Stimulated activated CD8-positive, alpha-beta memory T cell treated with anti-CD3 and anti-CD28 coated beads, Interleukin-4, amount 100 ng/mL, for 1 hour (primary cell): Measurements from ENCODE around the gene GFRA3.
"Not testable (repeated sequence)": the region's sequence is repeated elsewhere in the genome, so short reads cannot be mapped to it uniquely, and the experiment has no call there.

ENCODE experiments used
- DNase-seq, 2 donors: peaks; one replicate each; pipeline ENCODE4 v3.0.0-alpha.2; 2020; ENCODE audit warnings: low read depth in 2 of 2, low spot score in 1 of 2

Gene GFRA3

GRCh38 chr5:138274189-138274853 is at the start of gene GFRA3:
Gene GFRA3 (minus strand): TSS chr5:138274621. CDS start chr5:138274424, 197 bp downstream.
- DNase-seq: no peak

- DNase-seq: not testable (repeated sequence)
Measured at GRCh38 chr5:138318211-138318610, 43.8 kb upstream of the GFRA3 start.

- DNase-seq: no peak
Measured at GRCh38 chr5:138316355-138316754, 41.9 kb upstream of the GFRA3 start.

- no peak for DNase-seq
Measured at GRCh38 chr5:138315751-138316278, 41.4 kb upstream of the GFRA3 start.

- DNase-seq: no peak
Measured at GRCh38 chr5:138305797-138306196, 31.4 kb upstream of the GFRA3 start.

- no peak for DNase-seq
Measured at GRCh38 chr5:138303372-138303771, 29.0 kb upstream of the GFRA3 start.

GRCh38 chr5:138289296-138289695 is 14.9 kb upstream of the GFRA3 start:
- no peak for DNase-seq

- no peak for DNase-seq
Measured at GRCh38 chr5:138287246-138287645, 12.8 kb upstream of the GFRA3 start.

GRCh38 chr5:138282920-138283742 is 8.7 kb upstream of the GFRA3 start:
- DNase-seq: no peak

- DNase-seq: no peak
Measured at GRCh38 chr5:138280915-138281314, 6.5 kb upstream of the GFRA3 start.

- no peak for DNase-seq
Measured at GRCh38 chr5:138276402-138277054, 2.1 kb upstream of the GFRA3 start.

- no peak for DNase-seq
Measured at GRCh38 chr5:138275895-138276294, 1.5 kb upstream of the GFRA3 start.

GRCh38 chr5:138275379-138275782 is 960 bp upstream of the GFRA3 start:
- DNase-seq: no peak

- no peak for DNase-seq
Measured at GRCh38 chr5:138273834-138274188, 610 bp downstream of the GFRA3 start.

- DNase-seq: no peak
Measured at GRCh38 chr5:138272681-138273080, 1.7 kb downstream of the GFRA3 start.

- no peak for DNase-seq
Measured at GRCh38 chr5:138271281-138271680, 3.1 kb downstream of the GFRA3 start.

GRCh38 chr5:138264183-138264582 is 10.2 kb downstream of the GFRA3 start:
- no peak for DNase-seq

GRCh38 chr5:138263581-138263980 is 10.8 kb downstream of the GFRA3 start:
- DNase-seq: no peak

GRCh38 chr5:138258704-138259292 is 15.6 kb downstream of the GFRA3 start:
- DNase-seq: no peak

- no peak for DNase-seq
Measured at GRCh38 chr5:138257583-138257982, 16.8 kb downstream of the GFRA3 start.

GRCh38 chr5:138252944-138253343 is 21.5 kb downstream of the GFRA3 start:
- no peak for DNase-seq
